ENCODE data around the gene RGS8.

DNA sequence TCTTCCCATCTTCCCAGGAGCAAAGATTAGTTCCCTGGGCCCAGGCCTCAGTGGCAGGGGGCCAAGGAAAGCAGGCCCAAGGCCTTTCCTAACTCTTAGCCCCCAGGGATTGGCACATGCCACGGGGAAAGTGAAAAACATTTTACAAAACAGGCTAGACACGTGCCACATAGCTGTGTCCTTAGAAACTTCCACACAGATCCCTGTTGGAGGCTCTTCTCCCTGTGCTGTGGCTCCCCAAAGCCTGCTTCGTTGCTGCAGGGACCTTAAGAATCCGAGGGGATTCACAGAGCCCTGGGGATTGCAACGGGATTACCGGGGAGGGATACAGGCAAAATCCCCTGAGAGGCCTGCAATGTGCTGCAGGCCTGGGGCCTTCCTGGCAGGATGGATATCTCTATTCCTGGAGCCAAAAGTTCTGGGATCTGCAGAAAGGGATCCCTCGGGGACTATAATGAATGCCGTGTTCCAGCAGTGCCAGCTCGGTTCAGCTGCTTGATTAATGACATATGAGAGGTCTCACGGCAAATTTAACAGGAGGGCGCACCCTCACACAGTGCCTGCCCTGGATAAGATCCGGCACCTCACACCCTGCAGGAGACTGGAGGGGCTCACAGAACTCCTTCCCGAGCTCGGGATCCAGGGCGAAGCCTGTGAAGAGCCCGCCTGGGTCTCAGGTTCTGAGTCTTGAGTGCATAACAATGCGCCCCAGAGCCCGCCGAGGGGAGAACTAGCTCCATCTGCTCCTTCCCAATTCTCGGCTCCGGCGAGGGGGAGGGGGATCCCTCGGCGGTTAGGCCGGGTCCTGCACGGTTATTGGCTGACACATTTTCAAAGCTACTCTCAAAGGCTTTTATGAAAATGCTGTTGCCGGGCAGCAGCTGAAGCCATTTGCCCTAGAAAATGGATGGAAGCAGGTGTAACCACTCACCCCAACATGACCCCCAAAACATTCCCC, 15.3 kb upstream of the RGS8 start:
- TF ChIP-seq, protein P1, sequence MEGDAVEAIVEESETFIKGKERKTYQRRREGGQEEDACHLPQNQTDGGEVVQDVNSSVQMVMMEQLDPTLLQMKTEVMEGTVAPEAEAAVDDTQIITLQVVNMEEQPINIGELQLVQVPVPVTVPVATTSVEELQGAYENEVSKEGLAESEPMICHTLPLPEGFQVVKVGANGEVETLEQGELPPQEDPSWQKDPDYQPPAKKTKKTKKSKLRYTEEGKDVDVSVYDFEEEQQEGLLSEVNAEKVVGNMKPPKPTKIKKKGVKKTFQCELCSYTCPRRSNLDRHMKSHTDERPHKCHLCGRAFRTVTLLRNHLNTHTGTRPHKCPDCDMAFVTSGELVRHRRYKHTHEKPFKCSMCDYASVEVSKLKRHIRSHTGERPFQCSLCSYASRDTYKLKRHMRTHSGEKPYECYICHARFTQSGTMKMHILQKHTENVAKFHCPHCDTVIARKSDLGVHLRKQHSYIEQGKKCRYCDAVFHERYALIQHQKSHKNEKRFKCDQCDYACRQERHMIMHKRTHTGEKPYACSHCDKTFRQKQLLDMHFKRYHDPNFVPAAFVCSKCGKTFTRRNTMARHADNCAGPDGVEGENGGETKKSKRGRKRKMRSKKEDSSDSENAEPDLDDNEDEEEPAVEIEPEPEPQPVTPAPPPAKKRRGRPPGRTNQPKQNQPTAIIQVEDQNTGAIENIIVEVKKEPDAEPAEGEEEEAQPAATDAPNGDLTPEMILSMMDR (conservative IDR thresholded peaks at IDR 0.05; ENCODE audit: low read length): no peak
- TF ChIP-seq EZH2phosphoT487 (IDR thresholded peaks at IDR 0.05; ENCODE audit: borderline replicate concordance): no peak

Measured in Loucy (cell line).